Mucosa of gallbladder (tissue), 1 donor: ENCODE data around the gene DNAJC9. TPM values are rescaled to one million over a fixed set of nuclear protein-coding genes. Genes with fewer than 3 reads are reported as not detected.
"Not testable (repeated sequence)": the region's sequence is repeated elsewhere in the genome, so short reads cannot be mapped to it uniquely, and the experiment has no call there.

Source experiments
- DNase-seq: peaks from one replicate; pipeline ENCODE4 v3.0.0-alpha.2; 2020; ENCODE audit warnings: low spot score
- total RNA-seq: library from RNA; stranded (reverse); gene quantifications from one replicate; pipeline ENCODE4 v1.2.1, GENCODE V29; 2021
- donor health status: DM: no; HTN: no; CAD: no.

Gene DNAJC9, protein sequence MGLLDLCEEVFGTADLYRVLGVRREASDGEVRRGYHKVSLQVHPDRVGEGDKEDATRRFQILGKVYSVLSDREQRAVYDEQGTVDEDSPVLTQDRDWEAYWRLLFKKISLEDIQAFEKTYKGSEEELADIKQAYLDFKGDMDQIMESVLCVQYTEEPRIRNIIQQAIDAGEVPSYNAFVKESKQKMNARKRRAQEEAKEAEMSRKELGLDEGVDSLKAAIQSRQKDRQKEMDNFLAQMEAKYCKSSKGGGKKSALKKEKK
- 14.1 TPM for total RNA-seq

DNA sequence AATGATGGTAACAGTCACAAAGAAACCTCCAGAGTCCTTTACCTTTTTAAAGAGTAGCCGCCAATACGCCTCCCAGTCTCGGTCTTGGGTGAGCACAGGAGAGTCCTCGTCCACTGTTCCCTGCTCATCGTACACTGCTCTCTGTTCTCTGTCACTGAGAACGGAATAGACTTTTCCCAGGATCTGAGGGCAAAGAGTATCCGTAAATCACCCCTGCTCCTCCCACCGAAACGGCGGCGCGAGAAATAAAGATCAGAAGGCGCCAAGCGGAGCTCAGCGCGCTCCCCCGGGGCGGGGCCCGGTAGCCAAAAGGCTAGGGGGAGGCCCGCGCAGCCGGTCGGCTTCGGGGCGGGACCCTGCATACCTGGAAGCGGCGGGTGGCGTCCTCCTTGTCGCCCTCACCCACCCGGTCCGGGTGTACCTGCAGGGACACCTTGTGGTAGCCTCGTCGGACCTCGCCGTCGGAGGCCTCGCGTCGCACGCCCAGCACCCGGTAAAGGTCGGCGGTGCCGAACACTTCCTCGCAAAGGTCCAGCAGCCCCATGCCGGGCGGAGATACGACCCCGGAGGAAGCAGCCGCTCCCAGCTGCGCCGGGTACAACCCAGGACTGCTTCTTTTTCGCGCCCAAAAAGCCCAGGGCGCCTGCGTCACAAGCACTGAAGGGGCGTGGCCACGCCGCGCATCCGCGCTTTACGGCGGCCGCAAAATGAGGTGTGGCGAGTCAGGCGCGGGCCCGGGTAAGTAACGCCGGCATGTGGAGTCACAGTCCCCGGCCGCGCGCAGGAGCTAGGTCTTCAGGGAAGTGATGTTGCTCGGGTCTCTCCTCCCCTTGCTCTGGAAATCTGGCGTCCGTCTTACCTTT is at the start of gene DNAJC9:
TSS of gene DNAJC9 (minus strand) at position 610 of the 863 bp plus-strand sequence. CDS start at position 544, 66 bp downstream.
- peak; percentile 99 for DNase-seq

DNA sequence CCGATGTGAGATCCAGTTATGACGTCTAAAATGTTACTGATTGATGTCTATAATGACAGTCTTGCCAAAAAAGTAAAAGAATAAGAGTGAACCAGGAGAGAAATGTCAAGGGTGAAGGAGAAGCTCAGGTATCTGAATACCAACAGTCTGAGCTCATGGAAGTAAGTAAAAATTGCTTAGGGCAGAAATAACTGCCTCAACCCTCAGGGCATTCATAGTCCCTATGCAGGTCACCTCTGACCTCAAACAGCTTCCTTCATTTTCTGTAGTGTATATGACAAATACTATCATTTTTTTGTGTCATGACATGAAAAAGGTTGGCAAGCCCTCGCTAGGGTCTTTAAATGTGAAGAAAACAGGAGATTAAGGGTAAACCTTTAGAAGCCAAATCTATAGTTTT is 46.4 kb upstream of the DNAJC9 start:
- no peak for DNase-seq

DNA sequence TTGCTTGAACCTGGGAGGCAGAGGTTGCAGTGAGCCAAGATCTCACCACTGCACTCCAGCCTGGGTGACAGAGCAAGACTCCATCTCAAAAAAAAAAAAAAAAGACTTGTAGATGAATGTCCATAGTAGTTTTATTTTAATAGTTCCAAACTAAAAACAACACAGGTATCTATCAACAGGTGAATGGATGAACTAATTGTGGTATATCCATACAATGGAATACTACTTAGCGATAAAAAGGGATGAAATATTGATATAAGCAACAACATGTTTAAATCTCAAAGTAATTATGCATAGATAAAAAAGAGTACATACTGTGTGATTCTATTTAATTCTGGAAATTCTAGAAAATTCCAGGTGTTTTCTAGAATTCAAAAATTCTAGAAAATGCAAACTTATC is 42.9 kb upstream of the DNAJC9 start:
- no peak for DNase-seq

DNA sequence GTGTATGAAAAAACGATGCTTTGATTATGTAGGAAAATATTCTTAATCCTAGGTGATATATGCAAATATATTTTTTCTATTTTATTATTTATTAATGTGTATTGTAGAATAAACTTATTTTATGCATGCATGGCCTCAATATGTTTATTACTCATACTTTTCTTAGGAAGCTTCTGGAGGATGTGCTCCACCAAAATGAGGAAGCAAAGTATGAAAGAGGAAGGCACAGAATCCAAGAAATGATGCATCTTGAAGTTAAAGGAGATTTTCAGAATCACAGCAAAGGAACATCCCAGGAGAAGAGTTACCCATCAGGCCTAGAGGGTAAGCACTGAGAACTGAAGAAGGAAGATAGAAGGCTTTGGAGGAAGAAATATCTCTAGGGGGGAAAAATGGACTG is 40.4 kb upstream of the DNAJC9 start:
- DNase-seq, result no peak

DNA sequence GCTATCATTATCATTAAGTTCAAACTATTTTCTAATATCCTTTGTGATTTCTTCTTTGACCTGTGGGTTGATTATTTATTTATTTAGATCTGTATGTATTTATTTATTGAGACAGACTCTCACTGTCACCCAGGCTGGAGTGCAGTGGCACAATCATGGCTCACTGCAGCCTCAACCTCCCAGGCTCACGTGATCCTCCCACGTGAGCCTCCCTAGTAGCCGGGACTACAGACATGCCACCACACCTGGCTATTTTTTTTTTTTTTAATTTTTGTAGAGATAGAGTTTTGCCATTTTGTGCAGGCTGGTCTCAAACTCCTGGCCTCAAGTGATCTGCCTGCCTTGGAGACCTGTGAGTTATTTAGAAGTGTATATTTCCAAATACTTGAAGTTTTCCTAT is 34.0 kb upstream of the DNAJC9 start:
- DNase-seq, result no peak

DNA sequence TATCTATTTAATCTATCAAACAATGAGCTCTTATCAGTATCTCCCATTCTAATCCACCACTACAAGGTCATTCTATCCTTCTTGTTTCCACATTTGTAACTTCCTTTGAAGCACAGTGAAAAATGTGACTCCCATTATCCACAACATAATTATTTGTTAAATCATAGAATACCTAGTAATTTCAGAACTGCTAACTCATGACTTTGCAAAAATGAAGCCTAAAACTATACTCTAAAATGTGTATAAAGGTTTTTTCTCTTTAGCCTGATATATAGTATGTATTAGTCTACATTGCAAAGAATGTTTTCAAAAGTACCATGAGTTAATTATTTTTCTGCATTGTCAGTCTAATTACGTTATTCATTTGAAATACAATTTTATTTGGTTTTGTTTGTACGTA is 17.4 kb upstream of the DNAJC9 start:
- DNase-seq, result no peak

DNA sequence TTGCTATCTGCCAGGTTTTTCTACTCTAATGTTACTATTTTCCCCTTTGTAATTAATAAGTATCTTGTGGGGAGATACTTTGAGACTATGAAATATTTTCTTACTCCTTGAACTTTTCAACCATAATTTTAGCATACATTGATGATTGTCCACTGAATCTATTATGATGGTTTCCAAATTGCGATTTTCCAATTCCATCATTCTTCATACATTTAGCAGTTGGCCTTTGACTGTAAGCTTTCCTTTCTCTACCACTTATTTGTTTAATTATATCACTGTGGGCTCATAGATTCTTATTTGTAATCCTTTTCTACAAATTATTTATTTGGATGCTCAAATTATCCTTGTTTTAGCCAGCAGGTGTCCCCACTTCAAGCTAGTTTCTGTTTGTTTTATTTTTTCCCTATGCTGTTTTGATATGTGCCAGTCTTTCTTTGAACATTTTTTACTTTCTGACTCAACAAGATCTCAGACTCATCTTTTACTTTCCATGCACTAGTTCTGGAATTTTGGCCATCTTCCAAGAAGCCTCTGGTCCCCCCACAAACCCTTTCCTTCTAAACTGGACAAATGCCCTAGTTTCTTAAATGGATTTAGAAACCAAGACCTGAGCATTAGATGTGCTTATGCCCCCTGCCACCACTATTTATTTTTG is 16.8 kb upstream of the DNAJC9 start:
- DNase-seq, result no peak

DNA sequence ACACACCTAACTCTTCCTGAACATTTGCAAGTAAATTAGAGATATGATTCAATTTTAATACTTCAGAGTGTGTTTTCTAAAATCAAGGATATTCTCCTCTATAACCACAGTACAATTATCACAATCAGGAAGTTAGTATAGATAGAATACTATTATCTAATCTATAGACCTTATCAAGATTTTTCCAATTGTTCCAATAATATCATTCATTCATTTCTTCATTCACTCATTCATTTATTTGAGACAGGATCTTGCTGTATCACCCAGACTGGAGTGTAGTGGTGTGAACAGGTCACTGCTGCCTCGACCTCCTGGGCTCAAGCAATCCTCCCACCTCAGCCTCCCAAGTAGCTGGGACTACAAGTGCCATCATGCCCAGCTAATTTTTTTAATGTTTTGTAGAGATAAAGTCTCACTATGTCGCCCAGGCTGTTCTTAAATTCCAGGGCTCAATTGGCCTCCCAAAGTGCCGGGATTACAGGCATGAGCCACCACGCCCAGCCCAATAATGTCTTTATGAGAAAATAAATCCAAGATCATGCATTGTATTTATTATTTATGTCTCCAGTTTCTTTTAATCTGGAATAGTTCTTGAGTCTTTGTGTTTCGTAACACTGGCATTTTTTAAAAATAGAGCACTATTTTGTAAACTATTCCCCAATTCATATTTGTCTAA is 16.0 kb upstream of the DNAJC9 start:
- DNase-seq, result no peak

DNA sequence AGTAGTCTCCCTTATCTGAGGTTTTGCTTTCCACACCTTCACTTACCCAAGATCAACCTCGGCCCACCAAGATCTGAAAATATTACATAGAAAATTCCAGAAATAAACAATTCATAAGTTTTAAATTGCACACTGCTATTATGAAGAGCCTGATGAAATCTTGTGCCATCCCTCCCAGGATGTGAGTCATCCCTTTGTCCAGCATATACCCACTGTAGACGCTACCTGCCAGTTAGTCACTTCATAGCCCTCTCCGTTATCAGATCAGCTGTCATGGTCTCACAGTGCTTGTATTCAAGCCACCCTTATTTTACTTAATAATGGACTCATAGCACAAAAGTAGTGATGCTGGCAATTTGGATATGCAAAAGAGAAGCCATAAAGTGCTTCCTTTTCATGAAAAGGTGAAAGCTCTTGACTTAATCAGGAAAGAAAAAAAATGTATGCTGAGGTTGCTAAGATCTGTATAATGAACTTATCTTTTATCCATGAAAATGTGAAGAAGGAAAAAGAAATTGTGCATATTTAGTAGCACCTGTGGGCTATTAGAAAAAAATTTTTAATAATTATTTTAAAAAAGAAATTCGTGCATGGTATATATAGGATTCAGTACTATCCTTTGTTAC is 15.2 kb upstream of the DNAJC9 start:
- DNase-seq, result no peak

DNA sequence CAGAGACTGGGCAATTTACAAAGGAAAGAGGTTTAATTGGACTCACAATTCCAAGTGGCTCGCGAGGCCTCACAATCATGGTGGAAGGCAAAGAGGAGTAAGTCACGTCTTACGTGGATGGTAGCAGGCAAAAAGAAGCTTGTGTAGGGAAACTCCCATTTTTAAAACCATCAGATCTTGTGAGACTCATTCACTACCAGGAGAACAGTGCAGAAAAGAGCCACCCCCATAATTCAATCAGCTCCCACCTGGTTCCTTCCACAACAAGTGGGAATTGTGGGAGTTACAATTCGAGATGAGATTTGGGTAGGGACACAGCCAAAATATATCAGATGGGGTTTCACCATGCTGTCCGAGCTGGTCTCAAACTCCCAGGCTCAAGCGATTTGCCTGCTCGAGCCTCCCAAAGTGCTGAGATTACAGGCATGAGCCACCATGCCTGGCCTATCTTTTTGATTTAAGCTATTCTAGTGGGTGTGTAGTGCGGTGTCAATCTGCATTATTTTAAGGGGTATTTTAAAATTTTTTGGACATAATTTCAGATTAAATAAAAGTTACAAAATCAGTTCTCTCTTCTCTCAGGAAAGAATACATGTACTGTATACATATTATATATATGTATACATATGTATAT is 14.4 kb upstream of the DNAJC9 start:
- DNase-seq, result no peak

DNA sequence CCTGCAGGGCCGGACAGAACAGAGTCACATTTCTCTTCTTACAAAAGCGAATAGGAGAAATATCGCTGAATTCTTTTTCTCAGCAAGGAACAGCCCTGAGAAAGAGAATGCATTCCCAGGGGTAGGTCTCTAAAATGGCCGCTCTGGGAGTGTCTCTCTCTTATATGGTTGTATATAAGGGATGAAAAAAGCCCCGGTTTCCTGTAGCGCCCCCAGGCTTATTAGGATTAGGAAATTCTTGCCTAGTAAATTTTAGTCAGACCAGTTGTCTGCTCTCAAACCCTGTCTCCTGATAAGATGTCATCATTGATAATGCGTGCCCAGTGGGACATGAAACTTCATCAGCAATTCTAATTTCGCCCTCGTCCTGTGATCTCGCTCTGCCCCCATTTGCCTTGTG is 11.6 kb upstream of the DNAJC9 start:
- DNase-seq, result not testable (repeated sequence)

DNA sequence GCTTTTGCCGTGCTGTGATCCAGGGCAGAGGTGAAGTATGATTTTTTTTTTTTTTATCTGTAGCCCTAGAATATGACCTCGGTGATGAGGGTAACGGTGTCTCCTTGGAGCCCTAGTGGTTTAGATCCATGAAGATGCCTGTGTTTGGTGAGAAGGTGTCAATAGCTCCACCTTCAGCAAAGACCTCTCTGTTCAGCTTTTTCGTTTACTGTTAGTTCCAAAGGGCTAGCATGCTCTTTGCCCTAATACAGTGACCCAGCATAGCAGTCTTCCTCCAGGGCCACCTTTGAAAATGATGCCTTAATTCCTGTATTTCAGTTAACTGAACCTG is 6.1 kb upstream of the DNAJC9 start:
- DNase-seq, result no peak

DNA sequence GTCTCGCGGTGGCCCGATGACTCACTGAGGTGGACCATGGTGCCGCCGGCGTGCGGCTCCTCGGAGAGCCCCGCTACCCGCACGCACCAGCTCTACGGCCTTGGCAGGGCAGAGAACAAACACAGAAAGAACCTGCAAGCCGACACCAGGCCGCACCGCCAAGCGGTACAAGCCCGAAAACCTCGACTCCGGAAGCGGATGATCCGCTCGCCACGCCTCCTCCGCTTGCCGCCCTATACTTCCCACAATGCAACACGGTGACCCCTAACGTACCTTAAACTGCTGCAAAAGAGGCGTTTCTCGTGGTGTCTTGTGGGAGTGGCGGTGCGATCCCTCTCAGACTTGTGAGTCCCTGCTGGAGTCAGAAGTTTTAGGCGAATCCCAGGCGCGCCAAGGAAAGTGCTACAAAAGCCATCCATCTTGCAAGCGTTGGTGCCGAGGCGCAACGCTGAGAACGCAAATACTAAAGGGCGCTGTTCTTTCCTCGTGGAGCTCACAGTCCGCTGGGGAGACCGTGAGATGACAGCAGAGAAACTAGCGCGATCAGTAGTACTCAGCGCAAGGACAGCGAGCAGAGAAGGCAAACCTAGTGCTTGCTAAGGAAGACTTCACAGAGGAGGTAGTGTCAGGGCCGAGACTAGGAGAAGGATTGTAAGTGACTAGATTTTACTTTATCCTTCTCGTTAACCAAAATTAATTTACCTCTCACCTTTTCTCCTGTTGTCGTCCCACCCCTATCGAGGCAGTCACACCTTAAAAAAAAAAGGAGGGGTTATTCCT is 5.6 kb upstream of the DNAJC9 start, which contains the start of gene MRPS16:
TSS of gene MRPS16 (minus strand) at position 200 of the 780 bp plus-strand sequence. CDS start at position 38, 162 bp downstream.
- peak; percentile 97 for DNase-seq

DNA sequence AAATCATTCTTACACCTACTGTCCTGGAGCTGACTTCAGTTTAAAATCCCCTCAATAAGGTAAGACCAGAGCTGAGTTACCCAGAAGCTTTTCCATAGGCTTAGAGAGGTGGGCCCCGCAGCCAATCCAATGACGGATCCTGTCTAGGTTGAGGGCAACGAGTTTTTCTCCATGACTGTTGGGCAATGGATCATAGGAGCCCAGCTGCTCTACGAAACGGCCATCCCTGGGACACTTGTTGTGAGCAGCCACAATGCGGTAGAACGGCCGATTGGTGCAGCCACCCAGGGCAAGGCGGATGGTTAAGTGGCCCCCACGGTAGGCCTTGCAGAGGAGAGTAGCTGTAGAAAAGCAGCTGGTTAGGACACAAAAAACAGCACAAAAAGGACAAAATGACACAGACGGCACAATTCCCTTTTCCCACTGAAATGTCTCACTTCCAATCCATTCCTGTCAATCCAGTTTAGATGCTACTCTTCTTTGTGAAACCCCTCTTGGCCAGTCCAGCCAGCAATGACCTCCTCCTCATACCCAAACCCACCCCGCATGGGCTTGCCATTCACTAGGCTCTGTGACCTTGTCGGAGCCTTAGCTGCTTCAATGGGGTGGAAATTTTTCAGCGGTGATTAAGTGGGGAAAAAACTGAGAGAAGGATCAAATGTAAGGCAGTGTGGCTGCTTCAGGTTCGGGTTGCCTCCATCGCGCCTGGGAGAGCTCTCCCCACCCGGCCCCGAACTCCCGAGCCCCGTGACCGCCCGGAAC is 4.8 kb upstream of the DNAJC9 start:
- no peak for DNase-seq

DNA sequence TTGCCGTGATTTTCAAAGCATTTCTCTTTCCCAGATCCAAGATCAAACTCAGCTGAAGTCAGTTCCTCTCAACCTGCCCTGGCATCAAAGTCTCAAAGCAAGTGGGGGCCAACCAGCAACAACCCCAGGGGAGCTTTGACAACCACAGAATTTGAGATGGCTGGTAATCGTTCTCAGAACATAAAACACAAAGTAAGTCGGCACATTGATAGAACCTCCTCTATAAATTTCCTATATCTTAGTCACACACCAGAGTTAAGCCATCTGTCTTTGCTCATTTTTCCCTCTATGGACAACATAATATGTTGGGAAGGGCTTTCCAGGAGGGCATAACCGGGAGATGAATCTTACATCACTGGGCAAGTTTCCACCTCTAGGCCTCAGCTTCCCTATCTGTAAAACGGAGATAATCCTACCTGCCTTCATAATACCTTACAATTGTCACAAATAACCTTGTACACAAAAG is 1.2 kb upstream of the DNAJC9 start:
- no peak for DNase-seq

DNA sequence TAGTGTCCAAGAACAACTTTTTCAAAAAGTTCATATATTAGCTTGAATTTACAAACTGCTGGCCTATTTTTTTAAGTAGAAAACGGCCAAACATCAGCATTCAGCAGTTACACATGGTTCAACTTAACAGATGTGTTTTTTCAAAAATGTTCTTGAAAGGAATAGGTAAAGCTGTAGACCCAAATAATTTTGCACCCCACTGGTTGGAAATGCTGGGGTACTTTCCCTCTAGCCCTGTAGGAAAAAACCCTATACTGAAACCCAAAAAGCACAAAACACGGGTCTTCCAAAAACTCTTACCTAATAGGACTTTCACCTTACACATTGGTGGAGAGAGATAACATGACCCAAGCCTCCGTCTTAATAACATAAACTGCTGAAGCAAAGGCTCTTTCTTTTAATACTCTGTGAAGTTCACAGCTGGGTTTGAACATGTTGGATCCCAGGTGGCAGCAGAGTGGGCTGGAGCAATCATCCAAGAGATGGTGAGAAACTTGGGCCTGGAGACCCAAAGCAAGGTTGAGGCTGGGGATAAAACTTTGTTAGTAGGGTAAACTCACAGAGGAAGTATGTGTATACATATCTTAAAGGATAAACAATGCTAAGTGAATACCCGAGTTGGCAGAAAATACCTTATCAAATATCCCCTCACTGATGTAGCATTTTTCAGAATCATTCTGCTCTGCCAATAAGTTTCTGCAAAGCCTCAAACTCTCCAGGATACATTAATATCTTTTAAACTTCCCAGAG is 629 bp upstream of the DNAJC9 start:
- DNase-seq, result no peak

DNA sequence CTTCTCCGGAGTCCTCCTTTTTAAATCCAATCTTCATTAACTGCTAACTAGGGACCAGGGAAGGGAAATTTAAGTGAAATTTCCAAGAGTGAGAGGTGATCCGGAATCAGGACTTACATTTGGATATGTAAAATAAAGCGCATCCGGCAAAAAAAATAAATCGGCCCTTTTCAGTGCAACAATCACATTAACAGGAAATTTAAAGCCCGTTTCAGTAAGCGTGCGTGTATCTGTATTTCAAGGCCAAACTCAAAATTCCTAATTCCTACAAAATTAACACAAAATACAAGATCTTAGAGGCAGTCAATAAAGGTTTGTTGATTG is 771 bp downstream of the DNAJC9 start:
- DNase-seq, result no peak

DNA sequence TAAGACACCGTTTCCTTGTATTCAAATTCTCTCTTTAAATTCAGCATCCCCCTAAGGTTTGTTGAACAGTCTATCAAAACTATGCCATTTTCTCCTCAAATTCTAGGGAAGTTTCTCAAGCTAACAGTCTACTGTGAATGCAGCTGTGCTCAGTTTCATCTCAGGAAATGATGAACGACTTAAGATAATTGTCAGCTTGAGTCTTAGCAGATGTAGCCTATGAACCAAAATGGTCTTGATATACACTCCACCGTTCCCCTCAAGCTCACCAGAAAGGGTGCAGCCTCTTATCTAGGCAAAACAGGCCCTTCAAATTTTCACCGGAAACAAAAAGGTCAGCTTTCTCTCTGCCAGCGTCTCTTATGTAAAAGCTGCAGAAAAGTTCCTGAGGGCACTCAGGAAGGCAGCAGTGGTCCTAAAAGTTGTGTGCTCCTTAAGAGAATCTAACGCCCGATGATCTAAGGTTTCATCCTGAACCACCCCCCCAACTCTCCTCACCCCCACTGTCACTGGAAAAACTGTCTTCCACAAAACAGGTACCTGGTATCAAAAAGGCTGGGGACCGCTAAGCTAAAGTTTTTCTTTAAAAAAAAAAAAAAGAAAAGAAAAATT is 2.1 kb downstream of the DNAJC9 start:
- DNase-seq, result no peak

DNA sequence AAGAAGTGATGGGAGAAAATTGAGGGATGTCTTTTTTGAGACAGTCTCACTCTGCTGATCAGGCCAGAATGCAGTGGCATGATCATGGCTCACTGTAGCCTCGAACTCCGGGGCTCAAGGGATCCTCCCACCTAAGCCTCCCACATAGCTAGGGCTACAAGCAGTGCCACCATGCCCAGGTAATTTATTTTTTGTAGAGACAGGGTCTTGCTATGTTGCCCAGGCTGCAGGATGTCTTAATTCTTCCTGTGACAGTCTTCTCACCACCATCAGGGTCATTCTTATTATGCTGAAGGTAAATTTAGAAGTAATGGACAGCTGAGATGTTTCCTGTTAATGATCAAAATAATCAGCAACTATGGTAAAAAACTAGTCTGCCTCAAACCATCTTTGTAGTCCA is 7.1 kb downstream of the DNAJC9 start:
- DNase-seq, result no peak
